GM12878 (cell line): ENCODE results near the gene ZBTB21. TPM values are rescaled to one million over a fixed set of nuclear protein-coding genes. Genes with fewer than 3 reads are reported as not detected.

ENCODE experiments used
- ATF2 ChIP-seq: IDR thresholded peaks from 2 replicates; pipeline ENCODE4 v1.6.1; 2012; ENCODE audit warnings: low read length, inconsistent platforms
- BMI1 ChIP-seq: fragments of 450-650 bp; IDR thresholded peaks from 2 replicates; pipeline ENCODE4 v1.6.1; 2016; ENCODE audit warnings: mild to moderate bottlenecking, moderate library complexity, borderline replicate concordance
- CEBPZ ChIP-seq: fragments of 150-350 bp; IDR thresholded peaks from 2 replicates; pipeline ENCODE4 v1.6.1; 2016; ENCODE audit warnings: low read depth, low read length
- E4F1 ChIP-seq: fragments of 450-650 bp; IDR thresholded peaks from 2 replicates; pipeline ENCODE4 v1.6.1; 2018; ENCODE audit warnings: borderline replicate concordance, mild to moderate bottlenecking; ENCODE audit not compliant: partially characterized antibody
- FOXK2 ChIP-seq: fragments of 450-650 bp; IDR thresholded peaks from 2 replicates; pipeline ENCODE4 v1.6.1; 2017; ENCODE audit warnings: mild to moderate bottlenecking, moderate library complexity
- GABPA ChIP-seq: IDR thresholded peaks from 2 replicates; pipeline ENCODE4 v1.6.1; 2014; ENCODE audit warnings: antibody characterized with exemption, low read depth, mild to moderate bottlenecking, inconsistent platforms
- GATAD2B ChIP-seq: fragments of 450-650 bp; conservative IDR thresholded peaks from 2 replicates; pipeline ENCODE4 v1.6.1; 2017; ENCODE audit warnings: low read depth, mild to moderate bottlenecking, moderate library complexity
- IRF3 ChIP-seq: fragments of 450-650 bp; IDR thresholded peaks from 2 replicates; pipeline ENCODE4 v1.6.1; 2014; ENCODE audit warnings: mild to moderate bottlenecking
- KLF5 ChIP-seq: fragments of 450-650 bp; IDR thresholded peaks from 2 replicates; pipeline ENCODE4 v1.6.1; 2014; ENCODE audit warnings: mild to moderate bottlenecking; ENCODE audit not compliant: partially characterized antibody
- LARP7 ChIP-seq: fragments of 450-650 bp; IDR thresholded peaks from 2 replicates; pipeline ENCODE4 v1.6.1; 2017; ENCODE audit warnings: mild to moderate bottlenecking
- MEF2A ChIP-seq: IDR thresholded peaks from 2 replicates; pipeline ENCODE4 v1.6.1; 2011; ENCODE audit warnings: low read depth, mild to moderate bottlenecking, low read length, moderate library complexity; ENCODE audit not compliant: insufficient read depth
- NBN ChIP-seq: fragments of 450-650 bp; IDR thresholded peaks from 2 replicates; pipeline ENCODE4 v1.6.1; 2016
- PAX8 ChIP-seq: fragments of 450-650 bp; IDR thresholded peaks from 2 replicates; pipeline ENCODE4 v1.6.1; 2017; ENCODE audit warnings: mild to moderate bottlenecking, moderate library complexity
- PKNOX1 ChIP-seq: fragments of 450-650 bp; IDR thresholded peaks from 2 replicates; pipeline ENCODE4 v1.6.1; 2016; ENCODE audit warnings: mild to moderate bottlenecking
- POU2F2 ChIP-seq: IDR thresholded peaks from 3 replicates; pipeline ENCODE4 v1.6.1; 2011; ENCODE audit warnings: low read depth, mild to moderate bottlenecking, low read length, borderline replicate concordance
- RB1 ChIP-seq: fragments of 450-650 bp; formaldehyde crosslinking; IDR thresholded peaks from 2 replicates; pipeline ENCODE4 v1.6.1; 2017; ENCODE audit warnings: mild to moderate bottlenecking, borderline replicate concordance
- RFX5 ChIP-seq: IDR thresholded peaks from 2 replicates; pipeline ENCODE4 v1.6.1; 2011; ENCODE audit warnings: low read depth, low read length, improper control_type of control experiment
- SIX5 ChIP-seq: IDR thresholded peaks from 2 replicates; pipeline ENCODE4 v1.6.1; 2011; ENCODE audit warnings: mild to moderate bottlenecking, low read depth, low read length, moderate library complexity; ENCODE audit not compliant: severe bottlenecking
- SMAD1 ChIP-seq: fragments of 450-650 bp; IDR thresholded peaks from 2 replicates; pipeline ENCODE4 v1.6.1; 2018; ENCODE audit warnings: mild to moderate bottlenecking, low read depth; ENCODE audit not compliant: partially characterized antibody
- SMARCA5 ChIP-seq: fragments of 450-650 bp; IDR thresholded peaks from 2 replicates; pipeline ENCODE4 v1.6.1; 2017; ENCODE audit warnings: mild to moderate bottlenecking
- TCF3 ChIP-seq: IDR thresholded peaks from 2 replicates; pipeline ENCODE4 v1.6.1; 2012; ENCODE audit warnings: low read depth, mild to moderate bottlenecking, low read length, borderline replicate concordance; ENCODE audit not compliant: insufficient read depth
- ZBED1 ChIP-seq: IDR thresholded peaks from 2 replicates; pipeline ENCODE4 v1.6.1; 2016; ENCODE audit warnings: borderline replicate concordance
- ZNF217 ChIP-seq: fragments of 450-650 bp; IDR thresholded peaks from 2 replicates; pipeline ENCODE4 v1.6.1; 2017; ENCODE audit warnings: antibody characterized with exemption, mild to moderate bottlenecking
- ZNF274 ChIP-seq: IDR thresholded peaks from one replicate; pipeline ENCODE4 v1.8.0; 2011; ENCODE audit not compliant: insufficient read length, insufficient read depth
- polyA plus RNA-seq, 11 experiments: library from polyadenylated mRNA; depleted of rRNA in 4 of 11; unstranded in 6 of 11; stranded (reverse) in 5 of 11; fragments of >200 nt; fragmentation: Nextera tagmentation in 4 of 11; fragmentation: Illumina TruSeq in 1 of 11; extraction: Ambion mirVana in 4 of 11; extraction: Trizol in 1 of 11; gene quantifications; 1 replicate in 1 of 11; 2 replicates in 10 of 11; pipeline versions ENCODE4 v1.2.1 to v1.2.3, GENCODE V29; 2011 to 2016; ENCODE audit warnings: inconsistent platforms in 2 of 11, missing spikeins in 2 of 11, low read depth in 1 of 11
- total RNA-seq, 4 experiments: library from RNA; depleted of rRNA in 3 of 4; stranded (reverse); fragments of >200 nt in 3 of 4; fragmentation: Illumina TruSeq in 1 of 4; extraction: Trizol in 1 of 4; gene quantifications; 2 replicates each; pipeline versions ENCODE4 v1.2.1 to v1.2.3, GENCODE V29; 2013 to 2021

Gene ZBTB21
- total and polyA plus RNA-seq, 10 of the 15 experiments (the other 5 are each of a cell fraction or from before 2014, with no cell fraction given): 1.8 to 21.6 (median 10.6) TPM

- no peak for TF ChIP-seq CEBPZ
- TF ChIP-seq POU2F2: no peak
- no peak for TF ChIP-seq PKNOX1
- no peak for TF ChIP-seq E4F1
- TF ChIP-seq PAX8: no peak
- peak; percentile 90 for TF ChIP-seq GATAD2B
- TF ChIP-seq ZBED1: no peak
- TF ChIP-seq RB1: no peak
- no peak for TF ChIP-seq RFX5
- no peak for TF ChIP-seq MEF2A
- TF ChIP-seq ATF2: no peak
- no peak for TF ChIP-seq GABPA
- TF ChIP-seq SMAD1: no peak
- TF ChIP-seq IRF3: no peak
- no peak; the same call in 1 of the 2 replicates for TF ChIP-seq SMARCA5
- TF ChIP-seq ZNF274: no peak
- no peak for TF ChIP-seq KLF5
- no peak for TF ChIP-seq ZNF217
- no peak for TF ChIP-seq BMI1
- TF ChIP-seq NBN: no peak
- peak; percentile 88 for TF ChIP-seq LARP7
- no peak for TF ChIP-seq TCF3
- no peak for TF ChIP-seq FOXK2
- TF ChIP-seq SIX5: no peak
These were observed 56.8 kb downstream of the ZBTB21 start (continued) for GRCh38 chr21:41953249-41953830.
